Heart left ventricle (tissue), 16 donors: ENCODE data around the gene GAN. TPM values are rescaled to one million over a fixed set of nuclear protein-coding genes. Genes with fewer than 3 reads are reported as not detected.
"Not testable (repeated sequence)": the region's sequence is repeated elsewhere in the genome, so short reads cannot be mapped to it uniquely, and the experiment has no call there.

Experiments
- ATAC-seq, 4 donors: fragments of 200-7000 bp; cut with Tn5 transposase; one replicate each; pipeline ENCODE4 v1.9.1; 2020 to 2022; ENCODE audit warnings: moderate library complexity in 4 of 4, mild to moderate bottlenecking in 3 of 4, moderate number of reproducible peaks in 1 of 4
- DNase-seq, 5 donors: peaks; one replicate each; pipeline ENCODE4 v3.0.0-alpha.2; 2020
- H3K27ac ChIP-seq, 12 donors: fragments of 200-600 bp; sonication (generic) in 4 of 12; one replicate each; pipeline versions ENCODE4 v1.5.0 to v1.8.0; 2016 to 2022; ENCODE audit warnings: mild to moderate bottlenecking in 2 of 12
- H3K27me3 ChIP-seq, 9 donors: fragments of 200-600 bp; sonication (generic) in 2 of 9; one replicate each; pipeline versions ENCODE4 v1.5.1 to v1.8.0; 2016 to 2022; ENCODE audit warnings: mild to moderate bottlenecking in 3 of 9
- H3K36me3 ChIP-seq, 9 donors: fragments of 200-600 bp; sonication (generic) in 2 of 9; one replicate each; pipeline versions ENCODE4 v1.5.0 to v1.8.0; 2018 to 2022; ENCODE audit warnings: mild to moderate bottlenecking in 2 of 9
- H3K4me1 ChIP-seq, 12 donors: fragments of 200-600 bp; sonication (generic) in 4 of 12; one replicate each; pipeline versions ENCODE4 v1.5.0 to v1.8.0; 2016 to 2022; ENCODE audit warnings: mild to moderate bottlenecking in 3 of 12
- H3K4me3 ChIP-seq, 12 donors: fragments of 200-600 bp; sonication (generic) in 4 of 12; one replicate each; pipeline versions ENCODE4 v1.5.0 to v1.8.0; 2017 to 2022; ENCODE audit warnings: mild to moderate bottlenecking in 9 of 12, moderate library complexity in 4 of 12
- H3K9me3 ChIP-seq, 12 donors: fragments of 200-600 bp; sonication (generic) in 4 of 12; one replicate each; pipeline versions ENCODE4 v1.5.0 to v1.8.0; 2016 to 2022; ENCODE audit warnings: mild to moderate bottlenecking in 1 of 12
- POLR2A ChIP-seq, 2 donors: fragments of 450-650 bp; IDR thresholded peaks; one replicate each; pipeline ENCODE4 v1.6.1; 2017; ENCODE audit warnings: antibody characterized with exemption in 2 of 2, mild to moderate bottlenecking in 2 of 2, moderate library complexity in 2 of 2
- WGBS, 4 donors: extraction: QIAGEN DNeasy Blood & Tissue Kit in 2 of 4; methylation state at CpG; one replicate each; pipeline versions ENCODE4 v1.1.5 to v1.1.7; 2013 to 2018; 5-methylcytosine and 5-hydroxymethylcytosine counted together
- intact Hi-C, 10 donors: fragments of 100-400 bp; cut with DNase I; formaldehyde crosslinking; loops; one replicate each; pipeline versions ENCODE4 v1.11.1 to v1.14.2; 2022
- polyA plus RNA-seq, 2 donors: library from polyadenylated mRNA; stranded (reverse); fragments of 200-250 nt; gene quantifications; one replicate each; pipeline ENCODE4 v1.2.3, GENCODE V29; 2013
- total RNA-seq, 9 donors: library from RNA; depleted of rRNA in 2 of 9; stranded (reverse); fragments of >200 nt in 2 of 9; fragmentation: NEBNext Ultra II Directional in 3 of 9; extraction: Animal tissue kit (Norgen Biotek cat#: 25700) in 3 of 9; gene quantifications; one replicate each; pipeline versions ENCODE4 v1.1.0 to v1.2.4, GENCODE V29; 2016 to 2023
- TF ChIP-seq, protein P1 (sequence below), 12 donors: fragments of 200-600 bp; sonication (generic) in 4 of 12; IDR thresholded peaks; one replicate each; pipeline versions ENCODE4 v1.5.0 to v1.8.0; 2018 to 2022; ENCODE audit warnings: antibody characterized with exemption in 12 of 12, mild to moderate bottlenecking in 5 of 12
- donor health status: ischemic (EF 13 %, LVEDD 7.1; RV severe dilation, severe dysfunction).
- donor health status: healthy with polysubstance abuse.
- donor health status: DM: no; HTN: yes; CAD: no.
- donor health status: DM: no; HTN: no; CAD: no.
- donor health status: ischemic (EF 25% LVEDD 6.9; RV normal size, moderate dysfunction).
- donor health status: ischemic (EF 25% LVEDD 5.7; RV mildly dilated, moderate dysfunction).
- donor health status: healthy.
- donor health status: DM: yes; HTN: yes; CAD: no.
- donor health status: ischemic (EF 35%, LVEDD 5.7; RV mildly dilated, moderate dysfunction).
- donor health status: nonischemic (EF 11% LVEDD 7.7; RV severe dilation, severe dysfunction).
- donor health status: DM: yes; HTN: yes; CAD: no.
- donor health status: PGD.
- donor health status: ischemic (EF 29% LVEDD 5.4; RV normal size, mild dysfunction).
- donor health status: nonischemic (EF 23%, LVEDD 6.1; RV moderate dilation, normal function).

Gene GAN
- total and polyA plus RNA-seq, 11 donors = 1.6 to 17.7 (median 11.5) TPM

DNA sequence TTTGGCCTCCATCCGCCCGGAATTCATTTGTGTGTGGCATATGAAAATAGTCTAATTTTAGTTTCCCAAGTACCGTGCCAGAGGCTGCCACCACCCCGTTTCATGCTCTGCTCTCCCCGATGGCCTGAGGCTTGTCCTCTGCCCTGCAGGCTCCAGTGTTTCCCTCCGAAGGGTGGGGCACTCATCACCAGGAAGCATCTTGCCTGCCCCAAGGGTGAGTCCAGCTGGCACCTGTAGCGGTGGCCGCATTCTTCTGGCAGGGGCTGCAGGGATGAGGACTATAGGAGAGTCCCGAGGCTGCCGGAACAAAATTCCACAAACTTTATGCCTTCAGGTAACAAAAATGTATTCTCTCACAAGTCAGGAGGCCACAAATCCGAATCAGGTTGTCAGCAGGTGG is 106.8 kb downstream of the GAN start:
- Histone ChIP-seq H3K4me3 (no peak overlapping the region), H3K27ac (no peak overlapping the region), H3K36me3 (no peaks in the 10 kb centered on the region), H3K9me3 (peaks cover 0 to 8% (median 0%) of the 10 kb centered on the region in 12 donors), H3K4me1 (peaks cover 0 to 13% (median 0%) of the 10 kb centered on the region in 12 donors), H3K27me3 (no peaks in the 10 kb centered on the region)
- intact Hi-C loops = no loop called here
- no peak for DNase-seq
- TF ChIP-seq, protein P1, sequence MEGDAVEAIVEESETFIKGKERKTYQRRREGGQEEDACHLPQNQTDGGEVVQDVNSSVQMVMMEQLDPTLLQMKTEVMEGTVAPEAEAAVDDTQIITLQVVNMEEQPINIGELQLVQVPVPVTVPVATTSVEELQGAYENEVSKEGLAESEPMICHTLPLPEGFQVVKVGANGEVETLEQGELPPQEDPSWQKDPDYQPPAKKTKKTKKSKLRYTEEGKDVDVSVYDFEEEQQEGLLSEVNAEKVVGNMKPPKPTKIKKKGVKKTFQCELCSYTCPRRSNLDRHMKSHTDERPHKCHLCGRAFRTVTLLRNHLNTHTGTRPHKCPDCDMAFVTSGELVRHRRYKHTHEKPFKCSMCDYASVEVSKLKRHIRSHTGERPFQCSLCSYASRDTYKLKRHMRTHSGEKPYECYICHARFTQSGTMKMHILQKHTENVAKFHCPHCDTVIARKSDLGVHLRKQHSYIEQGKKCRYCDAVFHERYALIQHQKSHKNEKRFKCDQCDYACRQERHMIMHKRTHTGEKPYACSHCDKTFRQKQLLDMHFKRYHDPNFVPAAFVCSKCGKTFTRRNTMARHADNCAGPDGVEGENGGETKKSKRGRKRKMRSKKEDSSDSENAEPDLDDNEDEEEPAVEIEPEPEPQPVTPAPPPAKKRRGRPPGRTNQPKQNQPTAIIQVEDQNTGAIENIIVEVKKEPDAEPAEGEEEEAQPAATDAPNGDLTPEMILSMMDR (IDR thresholded peaks at IDR 0.05) = no peak
- TF ChIP-seq POLR2A (IDR thresholded peaks at IDR 0.05) = no peak
- WGBS, 4 donors = 80 to 85% (median 82%) methylated on average over 11 of the region's 11 CpGs
- ATAC-seq = no peak

DNA sequence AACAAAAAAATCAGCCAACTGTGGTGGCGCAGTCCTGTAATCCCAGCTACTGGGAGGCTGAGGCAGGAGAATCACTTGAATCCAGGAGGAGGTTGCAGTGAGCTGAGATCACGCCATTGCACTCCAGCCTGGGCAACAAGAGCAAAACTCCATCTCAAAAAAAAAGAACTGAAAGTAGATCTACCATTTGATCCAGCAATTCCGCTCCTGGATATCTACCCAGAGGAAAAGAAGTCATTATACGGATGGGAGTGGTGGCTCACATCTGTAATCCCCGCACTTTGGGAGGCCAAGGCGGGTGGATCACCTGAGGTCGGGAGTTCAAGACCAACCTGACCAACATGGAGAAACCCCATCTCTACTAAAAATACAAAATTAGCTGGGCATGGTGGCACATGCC is 107.4 kb downstream of the GAN start:
- H3K4me3 ChIP-seq, H3K9me3 ChIP-seq, intact Hi-C loops, DNase-seq, H3K27ac ChIP-seq, H3K36me3 ChIP-seq, H3K27me3 ChIP-seq, ATAC-seq: not testable (repeated sequence)
- WGBS, 4 donors = 93 to 96% (median 95%) methylated on average over 7 of the region's 7 CpGs
- peaks cover 0 to 13% (median 0%) of the 10 kb centered on the region in 12 donors for H3K4me1 ChIP-seq

DNA sequence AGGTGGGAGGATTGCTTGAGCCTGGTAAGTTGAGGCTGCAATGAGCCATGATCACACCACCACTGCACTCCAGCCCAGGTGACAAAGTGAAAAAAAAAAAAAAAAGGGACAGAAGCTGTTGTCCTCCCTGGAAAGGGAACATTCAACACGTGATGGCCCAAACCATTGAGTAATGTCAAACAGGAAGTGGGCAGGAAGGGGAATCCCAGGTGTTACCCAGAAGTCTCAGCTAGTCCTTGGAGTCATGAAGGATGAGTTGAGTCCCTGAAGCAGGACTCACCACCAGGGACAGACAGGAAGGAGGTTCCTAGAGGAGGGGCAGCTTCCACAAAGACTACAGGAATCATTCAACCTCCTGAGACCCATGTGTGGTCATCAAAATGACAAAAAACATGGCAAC is 110.0 kb downstream of the GAN start:
- H3K27me3 ChIP-seq = no peaks in the 10 kb centered on the region
- H3K4me3 ChIP-seq = no peak overlapping the region
- ATAC-seq (no peak), DNase-seq (no peak)
- intact Hi-C loops = no loop called here
- H3K4me1 ChIP-seq = peaks cover 0 to 13% (median 0%) of the 10 kb centered on the region in 12 donors
- no peak overlapping the region for H3K27ac ChIP-seq
- H3K36me3 ChIP-seq = no peaks in the 10 kb centered on the region
- H3K9me3 ChIP-seq = peaks cover 0 to 8% (median 0%) of the 10 kb centered on the region in 12 donors
- WGBS, 4 donors = 23 to 46% (median 30%) methylated on average over 1 of the region's 1 CpG
- TF ChIP-seq POLR2A (IDR thresholded peaks at IDR 0.05) = no peak
- TF ChIP-seq, protein P1 (IDR thresholded peaks at IDR 0.05) = no peak

DNA sequence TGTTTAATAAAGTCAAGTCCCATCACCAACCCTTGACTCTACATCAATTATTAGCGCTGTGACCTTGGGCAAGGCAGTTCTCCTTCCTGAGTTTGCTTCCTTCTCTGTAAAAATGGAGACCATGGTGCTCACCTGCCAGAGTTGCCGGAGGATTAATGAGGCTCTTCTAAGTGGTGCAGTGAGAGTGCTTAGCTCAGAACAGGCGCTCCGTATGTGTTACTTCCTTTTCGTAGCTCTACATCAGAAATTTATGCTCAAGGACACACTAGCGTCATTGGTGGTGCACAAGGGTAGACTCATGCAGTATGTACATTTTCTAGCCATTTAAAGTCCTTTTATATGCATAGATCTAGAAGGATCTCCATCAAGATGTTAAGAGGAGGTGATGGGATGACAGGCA is 112.5 kb downstream of the GAN start:
- intact Hi-C loops = no loop called here
- no peak for DNase-seq
- no peak for ATAC-seq
- TF ChIP-seq POLR2A (IDR thresholded peaks at IDR 0.05) = no peak
- TF ChIP-seq, protein P1 (IDR thresholded peaks at IDR 0.05) = no peak
- Histone ChIP-seq H3K4me3 (no peak overlapping the region), H3K4me1 (peaks cover 0 to 24% (median 0%) of the 10 kb centered on the region in 12 donors), H3K36me3 (no peaks in the 10 kb centered on the region), H3K27me3 (no peaks in the 10 kb centered on the region), H3K9me3 (peaks cover 0 to 2% (median 0%) of the 10 kb centered on the region in 12 donors), H3K27ac (no peak overlapping the region)
- WGBS, 4 donors = 86 to 91% (median 90%) methylated on average over 6 of the region's 6 CpGs

DNA sequence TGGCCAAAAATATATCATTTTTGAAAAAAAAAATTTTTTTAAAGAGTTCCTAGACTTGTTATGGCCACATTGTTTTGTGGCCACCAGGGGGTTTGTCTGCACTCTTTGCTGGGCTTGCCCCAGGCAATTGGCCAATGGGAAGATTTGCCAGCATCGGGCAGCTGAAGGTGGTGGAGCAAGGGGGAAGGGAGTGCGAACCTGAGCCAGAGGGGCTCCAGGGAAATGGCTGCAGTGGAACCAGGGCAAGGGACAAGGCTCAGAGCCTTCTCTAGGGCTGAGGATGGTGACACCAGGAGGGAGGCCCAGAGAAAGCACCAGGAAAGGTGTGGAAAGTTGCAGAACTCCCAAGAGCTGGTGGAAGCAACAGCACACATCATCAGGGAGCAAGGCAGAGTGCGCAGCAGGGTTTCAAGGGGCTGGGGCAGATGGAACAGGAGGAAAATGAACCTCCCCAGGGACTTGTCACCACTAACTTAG is 114.3 kb downstream of the GAN start:
- ATAC-seq (peak in 2 of 4 donors; percentile 38 to 51), DNase-seq (peak in 3 of 5 donors; percentile 35 to 58 (median 49))
- 32 to 55% (median 42%) methylated on average over 3 of the region's 3 CpGs for WGBS, 4 donors
- H3K27me3 ChIP-seq = no peaks in the 10 kb centered on the region
- no peaks in the 10 kb centered on the region for H3K36me3 ChIP-seq
- TF ChIP-seq, protein P1 (IDR thresholded peaks at IDR 0.05) = peak; percentile 19 to 56 (median 40)
- TF ChIP-seq POLR2A (IDR thresholded peaks at IDR 0.05) = no peak
- no peak overlapping the region for H3K4me3 ChIP-seq
- H3K9me3 ChIP-seq = no peaks in the 10 kb centered on the region
- peaks cover 0 to 25% (median 0%) of the 10 kb centered on the region in 12 donors for H3K4me1 ChIP-seq
- intact Hi-C loops = no loop called here
- H3K27ac ChIP-seq = no peak overlapping the region
